GM19463 (cell line): ENCODE data around the gene NFASC.

Source experiments
- ATAC-seq: cut with Tn5 transposase; IDR thresholded peaks from one replicate; pipeline ENCODE4 v1.9.1; 2021; ENCODE audit warnings: mild to moderate bottlenecking, moderate library complexity; ENCODE audit not compliant: unreplicated experiment

NFASC gene

GRCh38 chr1:204870160-204870912, at the start of gene NFASC:
Gene NFASC, plus strand, starts transcription at chr1:204870862. Its CDS starts 73,454 bp downstream, at chr1:204944316.
- no peak for ATAC-seq

DNA sequence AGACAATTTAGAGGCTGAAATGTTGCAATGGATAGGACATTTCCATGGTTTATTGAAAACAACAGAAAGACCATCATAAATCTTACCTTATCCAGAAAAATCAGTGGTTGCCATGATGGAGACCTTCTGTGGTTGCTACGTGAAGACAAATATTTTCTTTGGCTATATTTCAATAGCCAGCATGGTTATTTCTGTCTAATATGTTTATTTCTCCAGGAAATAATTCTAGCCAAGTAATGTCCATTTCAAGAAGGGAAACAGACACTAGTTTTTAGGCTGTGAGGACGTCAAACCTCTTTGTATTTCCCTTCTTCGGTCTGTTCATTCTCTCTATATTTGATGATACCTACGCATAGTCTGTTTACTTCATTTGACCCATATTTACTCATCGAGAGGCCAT, 49.2 kb upstream of the NFASC start:
- no peak for ATAC-seq

DNA sequence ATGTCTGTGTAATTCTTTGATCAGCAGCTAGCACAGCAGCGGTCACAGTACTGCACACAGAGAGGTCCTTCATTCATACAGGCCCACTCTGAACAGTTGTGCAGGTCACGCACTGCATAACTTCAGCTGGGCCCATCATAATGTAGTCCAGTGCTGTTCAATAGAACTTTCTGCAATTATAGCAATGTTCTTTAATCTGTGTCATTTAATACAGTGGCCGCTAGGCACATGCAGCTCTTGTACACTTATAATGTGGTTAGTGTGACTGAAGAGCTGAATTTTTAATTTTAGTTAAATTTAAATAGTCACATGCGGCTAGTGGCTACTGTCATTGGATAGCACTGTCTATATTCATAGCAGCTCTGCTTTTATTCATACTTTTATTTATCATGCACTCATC, 48.7 kb upstream of the NFASC start:
- ATAC-seq = no peak

- ATAC-seq = no peak
Observed at GRCh38 chr1:204826970-204827369, 43.7 kb upstream of the NFASC start.

- ATAC-seq = no peak
Observed at GRCh38 chr1:204828352-204828850, 42.3 kb upstream of the NFASC start.

DNA sequence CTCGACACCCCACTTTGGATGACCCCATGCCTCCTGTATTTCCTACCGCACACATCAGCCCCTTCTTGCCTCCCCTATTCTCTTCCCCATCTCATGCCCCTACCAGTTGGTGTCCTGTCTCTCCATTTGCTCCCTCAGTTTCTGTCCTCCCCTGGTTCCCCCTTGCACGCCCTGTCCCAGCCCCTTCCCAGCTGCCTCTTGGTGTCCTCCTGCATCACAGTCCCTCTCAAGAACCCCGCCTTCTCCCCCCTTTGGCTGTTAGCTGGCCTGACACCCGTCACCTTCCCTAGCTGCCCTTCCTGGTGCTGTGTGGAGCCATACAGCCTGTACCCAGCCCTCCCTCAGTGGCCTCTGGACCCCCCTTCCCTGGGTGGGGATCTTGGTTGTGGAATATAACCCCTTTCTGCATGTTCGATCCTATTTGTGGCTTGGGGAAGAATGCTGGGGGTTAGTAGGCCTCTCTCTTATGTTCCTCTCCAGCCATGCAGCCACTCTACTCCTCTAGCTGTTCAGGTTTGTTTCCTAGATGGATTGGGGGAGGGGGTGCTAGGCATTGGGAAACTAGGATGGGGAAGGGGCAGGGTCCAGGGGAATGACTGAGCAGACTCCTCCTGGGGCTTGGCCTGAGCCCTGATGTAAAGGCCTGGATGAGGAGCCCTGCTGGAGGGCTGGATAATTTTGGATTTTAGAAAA, 41.4 kb upstream of the NFASC start:
- no peak for ATAC-seq

DNA sequence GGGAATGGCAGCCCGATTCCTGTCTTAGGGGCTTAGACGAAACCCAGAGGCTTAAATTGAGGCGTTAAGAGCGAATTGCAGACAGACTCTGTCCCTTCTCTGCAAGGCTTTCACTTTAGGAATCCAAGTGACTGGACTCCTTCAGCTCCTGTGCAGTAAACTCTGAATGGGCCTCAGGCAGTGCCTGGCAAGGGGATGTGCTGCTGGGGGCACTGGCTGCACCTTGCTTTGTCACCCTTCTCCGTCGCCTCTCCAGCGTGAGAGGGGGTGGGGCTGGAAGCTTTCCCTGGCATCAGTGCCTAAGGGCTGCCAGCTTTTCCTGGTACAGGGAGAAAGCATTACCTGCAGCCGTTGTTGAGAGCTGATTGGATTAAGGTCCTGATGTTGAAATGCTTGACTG, 39.9 kb upstream of the NFASC start:
- ATAC-seq = no peak

DNA sequence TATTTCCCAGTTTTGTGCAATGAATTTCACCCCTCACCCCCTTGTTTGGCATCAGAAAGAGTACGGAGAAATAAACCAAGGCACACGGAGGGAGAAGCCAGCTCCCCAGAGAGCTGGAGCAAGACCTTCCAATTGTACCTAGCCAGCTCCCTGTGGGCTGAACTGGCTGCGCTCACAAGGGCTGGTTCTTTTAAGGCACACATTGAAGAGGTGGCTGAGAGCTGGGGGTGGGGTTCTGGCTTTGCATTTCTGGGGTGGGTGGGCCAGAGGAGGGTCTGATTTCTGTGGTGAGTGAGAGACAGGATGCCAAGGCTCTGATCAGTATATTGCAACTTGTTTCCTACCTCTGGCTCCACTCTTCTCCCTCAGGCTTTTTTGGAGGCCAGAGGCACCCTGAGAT, 39.5 kb upstream of the NFASC start:
- no peak for ATAC-seq

GRCh38 chr1:204834336-204834735, 36.3 kb upstream of the NFASC start:
- no peak for ATAC-seq

DNA sequence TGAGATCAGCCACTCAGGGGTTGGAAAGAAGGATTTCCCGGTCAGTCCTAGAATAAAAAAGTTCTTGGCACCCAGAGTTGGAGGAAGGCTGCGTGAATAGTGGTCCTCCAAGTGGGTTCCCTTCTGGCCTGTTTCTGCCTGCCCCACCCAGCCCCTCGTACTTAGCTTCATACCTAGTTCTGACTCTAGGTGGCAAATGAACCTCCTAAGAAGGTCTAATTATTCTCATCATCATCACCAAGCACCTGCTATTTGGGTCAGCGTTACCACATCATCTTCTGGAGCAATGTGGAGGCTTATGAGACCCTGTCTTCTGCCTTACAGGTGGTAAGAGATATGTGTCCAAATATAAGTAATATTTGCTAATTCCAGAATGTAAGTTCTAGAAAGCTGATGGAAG, 35.9 kb upstream of the NFASC start:
- ATAC-seq = no peak

GRCh38 chr1:204835737-204836136, 34.9 kb upstream of the NFASC start:
- no peak for ATAC-seq

DNA sequence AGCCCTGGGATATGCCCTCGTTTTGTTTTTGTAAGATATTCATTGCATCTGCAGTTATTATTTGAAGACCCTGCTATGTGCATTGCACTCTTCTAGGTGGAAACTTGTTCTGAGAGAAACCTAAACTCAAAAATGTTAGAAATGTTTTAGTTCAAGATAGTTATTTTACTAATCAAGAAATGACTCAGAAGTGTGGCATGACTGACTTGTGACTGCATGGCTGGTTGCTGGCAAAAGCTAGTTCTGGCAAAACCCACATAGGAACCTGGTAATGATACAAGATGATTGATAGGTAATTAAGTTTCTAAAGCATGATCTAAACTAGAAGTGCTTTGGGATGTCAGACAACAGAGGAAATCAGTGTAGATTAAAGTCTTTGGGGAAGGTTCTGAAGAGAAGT, 33.8 kb upstream of the NFASC start:
- ATAC-seq = no peak

DNA sequence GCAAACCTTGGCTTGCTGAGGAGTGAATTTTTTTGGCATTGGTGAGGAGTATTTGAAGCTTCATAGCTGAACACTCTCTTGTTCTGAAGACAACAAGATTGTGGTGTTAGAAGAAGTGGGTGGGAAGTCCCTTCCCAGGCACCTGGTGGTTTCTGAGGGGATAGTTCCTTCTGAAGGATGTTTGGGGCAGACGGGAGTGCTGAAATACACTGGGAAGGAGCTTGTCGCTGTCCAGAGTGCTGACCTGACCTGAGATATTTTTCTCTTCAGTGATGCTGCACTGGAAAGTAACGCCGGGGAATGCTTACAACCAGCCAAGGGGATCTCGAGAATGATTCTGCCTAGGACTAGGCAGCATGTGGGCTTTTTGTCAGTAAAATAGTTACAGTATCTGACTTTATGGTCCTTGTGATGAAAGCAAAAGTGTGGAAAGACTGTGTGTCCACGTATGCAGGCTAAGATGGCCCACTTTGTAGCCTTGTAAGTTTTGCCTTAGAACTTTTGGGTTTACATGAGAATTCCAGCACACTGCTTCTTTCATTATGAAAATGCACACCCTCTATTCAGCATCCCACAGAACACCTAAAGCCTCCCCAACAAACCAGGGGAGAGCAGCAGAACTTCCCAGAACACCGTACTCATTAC, 33.1 kb upstream of the NFASC start:
- no peak for ATAC-seq

GRCh38 chr1:204841316-204841715, 29.3 kb upstream of the NFASC start:
- no peak for ATAC-seq

DNA sequence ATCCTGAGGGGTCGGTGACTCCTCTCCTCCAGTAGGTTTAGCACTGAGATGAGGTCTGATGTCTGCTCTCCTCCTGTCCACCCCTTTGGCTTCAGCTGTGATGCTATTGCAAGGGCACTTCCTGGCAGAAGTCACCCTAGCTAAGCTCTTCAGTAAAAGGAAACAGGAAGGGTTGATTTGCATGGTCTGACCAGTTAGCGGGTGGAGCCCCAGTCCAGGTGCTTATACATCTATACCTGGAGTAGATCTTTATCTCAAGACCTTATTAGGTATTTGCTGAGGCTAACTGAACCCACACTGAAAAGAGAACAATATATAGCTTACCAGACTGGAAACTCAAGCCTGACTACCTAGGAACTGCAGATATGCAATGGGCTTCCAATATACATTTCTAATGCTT, 28.9 kb upstream of the NFASC start:
- ATAC-seq = no peak

DNA sequence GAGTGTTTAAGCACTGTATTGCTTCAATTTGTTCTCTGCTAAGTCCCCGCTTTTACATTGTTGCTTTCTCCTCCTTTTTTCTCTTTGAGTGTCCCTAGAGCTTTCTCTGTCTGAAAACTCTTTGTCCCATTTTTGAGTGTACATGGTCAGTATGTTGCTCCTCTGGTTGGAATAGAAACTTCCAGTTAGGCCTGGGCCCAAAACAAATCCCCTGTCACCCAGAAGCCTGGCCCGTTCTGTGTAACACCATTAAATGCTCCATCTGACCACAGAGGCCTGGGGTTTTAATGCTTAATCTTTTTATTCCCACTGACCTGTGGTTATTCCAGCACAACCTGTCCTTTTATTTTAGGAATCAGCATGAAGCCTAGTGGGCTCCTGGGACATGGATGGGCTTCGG, 28.3 kb upstream of the NFASC start:
- no peak for ATAC-seq

DNA sequence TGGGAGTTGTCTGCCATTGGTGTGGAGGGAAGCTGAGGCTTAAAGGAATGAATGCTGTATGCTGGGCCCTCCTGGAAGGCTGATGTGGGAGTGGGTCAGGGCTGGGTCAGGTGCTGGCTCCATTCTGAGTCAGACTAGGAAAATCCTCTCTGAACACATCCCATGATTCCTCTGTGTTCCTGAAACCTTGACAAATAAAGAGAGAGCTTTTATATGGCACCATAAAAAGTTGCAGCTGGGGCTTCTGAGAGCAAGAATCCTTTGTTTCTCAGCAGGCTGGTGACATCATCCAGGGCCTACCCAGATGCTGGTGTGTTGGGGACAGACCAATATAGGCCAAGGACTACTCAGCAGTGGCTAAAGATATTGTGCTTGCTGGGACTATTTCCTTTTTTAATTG, 27.8 kb upstream of the NFASC start:
- ATAC-seq = no peak

DNA sequence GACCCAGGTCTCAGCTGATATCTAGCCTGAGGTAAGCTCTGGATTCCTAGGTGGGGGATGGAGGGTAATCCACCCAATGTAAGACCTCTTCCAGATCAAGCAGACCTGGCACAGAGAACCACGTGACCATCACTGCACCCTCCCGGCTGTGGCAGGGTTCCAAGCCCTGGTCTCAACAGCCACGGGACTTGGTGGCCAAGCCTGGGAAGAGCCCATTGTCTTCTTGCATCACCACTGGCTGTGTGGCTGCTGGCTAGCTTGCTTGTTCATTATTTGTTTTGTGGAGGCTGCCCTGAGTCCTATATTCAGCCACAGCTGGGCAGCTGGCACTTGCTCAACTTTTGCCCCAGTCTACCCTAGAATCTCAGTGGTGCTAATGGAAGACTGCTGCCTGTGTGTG, 24.1 kb upstream of the NFASC start:
- no peak for ATAC-seq

GRCh38 chr1:204848579-204848978, 22.1 kb upstream of the NFASC start:
- ATAC-seq = no peak

GRCh38 chr1:204852854-204853253, 17.8 kb upstream of the NFASC start:
- no peak for ATAC-seq

- ATAC-seq = no peak
Observed at GRCh38 chr1:204853436-204853835, 17.2 kb upstream of the NFASC start.

DNA sequence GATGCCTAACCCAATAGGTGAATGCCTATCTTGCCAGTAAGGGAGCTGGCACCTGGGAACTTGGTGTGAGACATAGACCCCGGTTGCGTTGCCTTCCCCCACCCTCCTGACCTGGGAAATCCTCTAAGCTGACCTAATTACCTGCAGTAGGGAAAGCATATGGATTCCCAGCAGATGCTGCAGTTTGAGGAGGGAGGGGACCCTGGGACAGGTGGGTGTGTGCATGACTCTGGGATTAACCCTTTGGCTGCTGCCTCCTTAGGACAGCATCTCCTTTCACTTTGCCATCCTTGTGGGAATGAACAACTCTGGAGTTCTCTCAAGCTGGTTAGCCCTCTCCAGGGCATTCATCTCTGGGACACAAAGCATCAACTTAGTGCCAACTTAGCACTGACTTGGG, 16.4 kb upstream of the NFASC start:
- no peak for ATAC-seq
